HG03097 (cell line): Measurements from ENCODE around the gene GRK7.
"Not testable (repeated sequence)": the region's sequence is repeated elsewhere in the genome, so short reads cannot be mapped to it uniquely, and the experiment has no call there.

Experiments used
- ATAC-seq: cut with Tn5 transposase; IDR thresholded peaks from one replicate; pipeline ENCODE4 v1.9.1; 2021; ENCODE audit not compliant: unreplicated experiment, low FRiP score

GRK7 gene

DNA sequence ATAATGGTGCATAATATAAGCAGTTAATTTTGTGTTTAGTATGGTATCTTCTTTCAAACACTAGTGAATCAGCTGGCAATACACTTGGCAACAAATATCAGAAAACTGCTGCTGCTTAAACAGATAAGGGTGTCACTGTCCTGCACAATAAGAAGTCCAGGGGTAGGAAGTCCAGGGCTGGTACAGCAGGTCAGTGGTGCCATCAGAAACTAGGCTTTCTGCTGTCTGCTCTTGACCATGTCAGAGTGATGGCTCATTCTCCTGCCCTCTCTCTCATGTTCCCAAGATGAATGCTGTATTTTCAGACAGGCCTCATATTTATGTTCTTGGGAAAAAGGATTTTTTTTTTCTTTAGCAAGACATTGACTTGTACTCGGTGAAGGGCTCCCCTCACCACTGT, 9.2 kb upstream of the GRK7 start:
- no peak for ATAC-seq

- ATAC-seq: not testable (repeated sequence)
Measured at GRCh38 chr3:141762552-141762951, 656 bp upstream of the GRK7 start.

DNA sequence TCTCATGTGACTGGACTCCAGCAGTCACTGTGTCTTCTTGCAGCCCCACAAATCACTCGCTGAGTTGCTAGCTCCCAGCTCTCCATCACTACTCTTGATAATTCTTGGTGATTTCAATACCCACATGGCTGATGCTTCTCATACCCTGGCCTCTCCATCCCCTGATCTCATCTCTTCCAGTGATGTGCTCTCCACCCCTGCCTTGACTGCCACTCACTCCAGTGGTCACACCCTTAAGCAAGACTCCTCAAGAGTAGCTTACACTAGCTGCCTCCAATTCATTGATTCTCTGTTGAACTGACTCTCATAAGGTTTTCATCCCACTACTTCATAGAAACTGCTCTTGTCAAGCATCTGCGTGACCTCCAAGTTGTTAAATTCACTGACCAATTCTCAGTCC, 837 bp downstream of the GRK7 start:
- no peak for ATAC-seq

- ATAC-seq: no peak
Measured at GRCh38 chr3:141764465-141764864, 1.3 kb downstream of the GRK7 start.

DNA sequence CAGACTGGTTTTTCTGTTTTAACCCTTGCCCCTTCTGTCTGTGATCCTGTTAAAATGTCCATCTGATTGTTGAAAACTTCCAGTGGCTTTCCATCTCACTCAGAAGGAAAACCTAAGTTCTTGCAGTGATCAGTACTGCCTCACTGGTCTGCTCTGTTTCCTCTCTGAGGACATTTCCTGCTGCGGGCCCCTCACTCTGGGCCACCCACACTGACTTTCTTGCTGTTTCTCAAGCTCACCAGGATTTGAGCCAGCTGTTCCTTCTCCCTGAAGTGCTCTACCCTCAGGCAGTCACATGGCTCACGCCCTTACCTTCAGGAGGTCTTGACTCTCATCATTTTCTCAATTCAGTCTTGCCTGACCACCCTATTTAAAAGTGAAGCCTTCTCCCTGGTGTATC, 1.8 kb downstream of the GRK7 start:
- ATAC-seq: no peak

DNA sequence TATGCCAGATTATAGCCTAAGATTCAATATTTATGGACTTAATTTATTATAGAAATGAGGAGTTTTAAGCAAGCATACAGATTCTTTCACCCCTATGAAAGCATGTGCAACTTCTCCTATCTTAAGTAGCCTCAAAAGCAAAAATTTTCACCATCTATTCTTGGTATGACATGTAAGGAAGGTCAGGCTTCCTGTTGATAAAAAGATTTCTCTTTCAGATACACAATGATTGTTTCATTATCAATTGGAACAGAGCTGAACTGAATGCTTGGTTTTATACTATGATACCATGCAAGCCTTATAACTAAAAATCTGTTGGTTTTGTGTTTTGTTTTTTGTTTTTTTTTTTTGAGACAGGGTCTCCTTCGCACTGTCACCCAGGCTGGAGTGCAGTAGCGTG, 3.9 kb downstream of the GRK7 start:
- no peak for ATAC-seq

- no peak for ATAC-seq
Measured at GRCh38 chr3:141769221-141769894, 6.2 kb downstream of the GRK7 start.

DNA sequence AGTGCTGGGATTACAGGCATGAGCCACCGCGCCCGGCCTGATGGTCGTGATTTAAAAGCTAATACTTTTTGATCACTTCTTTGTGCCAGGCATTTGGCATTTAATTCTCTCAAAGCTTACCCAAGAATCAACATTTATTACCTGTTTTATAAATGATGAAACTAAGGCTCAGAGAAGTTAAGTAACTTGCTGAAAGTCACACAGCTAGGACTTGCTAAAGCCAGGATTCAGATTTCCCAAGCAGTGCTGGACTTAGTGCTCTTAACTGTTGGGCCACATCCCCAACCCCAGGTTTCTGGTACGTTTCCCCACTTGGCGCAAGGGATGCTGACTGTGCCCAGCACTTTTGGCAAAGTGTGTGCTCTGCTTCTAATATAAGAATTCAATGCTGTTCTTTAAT, 10.5 kb downstream of the GRK7 start:
- ATAC-seq: no peak

DNA sequence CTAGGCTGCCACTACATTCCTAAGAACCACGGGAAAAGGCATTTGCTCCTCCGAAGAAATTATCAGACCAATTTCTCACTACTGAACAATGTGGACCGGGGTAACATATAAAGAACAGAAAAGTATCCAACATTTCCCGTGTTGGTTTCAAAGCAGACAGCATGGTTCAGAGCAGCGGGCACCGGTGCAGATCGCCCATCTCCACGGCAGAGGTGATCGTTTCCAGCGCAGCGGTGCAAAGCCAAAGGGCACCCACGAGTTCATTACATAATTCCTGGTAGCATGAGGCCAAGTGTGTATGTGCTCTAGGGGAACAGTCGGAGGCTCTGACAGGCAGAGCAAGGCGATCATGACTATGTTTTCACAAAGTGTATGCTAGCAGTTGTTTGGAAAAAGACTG, 13.2 kb downstream of the GRK7 start:
- ATAC-seq: no peak

DNA sequence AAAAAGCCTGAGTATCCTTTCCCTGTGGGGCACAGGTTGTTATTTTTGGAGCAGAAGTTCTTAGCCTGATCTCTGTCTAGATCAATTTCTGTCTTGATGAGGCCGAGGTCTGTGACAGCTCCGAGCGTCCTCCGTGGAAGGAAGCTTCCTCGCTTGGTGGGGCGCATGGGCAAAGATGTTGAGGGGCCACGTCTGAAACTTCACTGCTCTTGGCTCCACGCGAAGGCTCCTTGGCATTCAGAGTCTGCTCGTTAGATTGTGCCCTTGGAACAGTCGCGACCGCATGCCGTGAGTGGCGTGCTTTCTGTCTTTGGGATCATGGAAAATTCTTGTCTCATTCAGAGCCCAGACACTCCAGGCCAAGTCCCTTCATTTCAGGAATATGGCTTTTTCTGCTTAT, 13.7 kb downstream of the GRK7 start:
- no peak for ATAC-seq

DNA sequence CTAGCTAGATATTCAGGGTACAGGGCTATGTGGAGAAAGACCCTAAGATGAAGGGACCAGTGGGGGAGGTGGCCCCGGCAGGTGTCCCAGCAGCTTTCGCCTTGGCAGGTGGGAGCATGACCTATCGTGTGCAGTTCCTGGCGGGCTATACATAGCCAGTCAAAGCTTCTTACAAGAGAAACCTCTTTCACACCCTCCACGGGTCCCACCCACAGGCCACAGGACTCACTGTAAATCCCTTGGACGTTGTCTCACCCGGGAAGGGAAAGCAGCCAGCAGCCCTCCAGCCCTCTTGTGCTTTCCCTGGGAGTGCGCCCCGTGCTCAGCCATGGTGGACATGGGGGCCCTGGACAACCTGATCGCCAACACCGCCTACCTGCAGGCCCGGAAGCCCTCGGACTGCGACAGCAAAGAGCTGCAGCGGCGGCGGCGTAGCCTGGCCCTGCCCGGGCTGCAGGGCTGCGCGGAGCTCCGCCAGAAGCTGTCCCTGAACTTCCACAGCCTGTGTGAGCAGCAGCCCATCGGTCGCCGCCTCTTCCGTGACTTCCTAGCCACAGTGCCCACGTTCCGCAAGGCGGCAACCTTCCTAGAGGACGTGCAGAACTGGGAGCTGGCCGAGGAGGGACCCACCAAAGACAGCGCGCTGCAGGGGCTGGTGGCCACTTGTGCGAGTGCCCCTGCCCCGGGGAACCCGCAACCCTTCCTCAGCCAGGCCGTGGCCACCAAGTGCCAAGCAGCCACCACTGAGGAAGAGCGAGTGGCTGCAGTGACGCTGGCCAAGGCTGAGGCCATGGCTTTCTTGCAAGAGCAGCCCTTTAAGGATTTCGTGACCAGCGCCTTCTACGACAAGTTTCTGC, 15.0 kb downstream of the GRK7 start:
- no peak for ATAC-seq

GRCh38 chr3:141779667-141780066, 16.5 kb downstream of the GRK7 start:
- no peak for ATAC-seq

DNA sequence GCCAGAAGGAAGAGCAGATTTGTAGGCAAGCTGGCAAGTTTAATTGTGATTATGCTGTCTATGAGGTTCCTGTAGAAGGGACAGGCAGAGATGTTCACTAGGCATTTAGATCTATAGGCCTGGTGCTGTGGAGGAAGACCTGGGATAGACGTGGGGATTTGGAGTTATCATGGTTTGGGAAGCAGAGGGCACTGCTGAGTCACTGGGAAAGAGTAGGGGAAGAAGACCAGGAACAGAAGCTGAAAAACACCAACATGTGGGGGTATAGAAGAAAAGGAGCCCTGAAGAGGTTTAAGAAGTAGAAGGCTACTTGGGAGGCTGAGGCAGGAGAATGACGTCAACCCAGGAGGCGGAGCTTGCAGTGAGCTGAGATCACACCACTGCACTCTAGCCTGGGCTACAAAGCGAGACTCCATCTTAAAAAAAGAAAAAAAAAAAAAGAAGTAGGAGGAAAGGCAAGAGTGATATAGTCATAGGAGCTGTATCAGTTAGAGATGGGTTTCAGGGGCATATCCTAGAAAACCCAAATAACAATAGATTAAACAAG, 19.3 kb downstream of the GRK7 start:
- ATAC-seq: no peak

- ATAC-seq: no peak
Measured at GRCh38 chr3:141783632-141784031, 20.4 kb downstream of the GRK7 start.

DNA sequence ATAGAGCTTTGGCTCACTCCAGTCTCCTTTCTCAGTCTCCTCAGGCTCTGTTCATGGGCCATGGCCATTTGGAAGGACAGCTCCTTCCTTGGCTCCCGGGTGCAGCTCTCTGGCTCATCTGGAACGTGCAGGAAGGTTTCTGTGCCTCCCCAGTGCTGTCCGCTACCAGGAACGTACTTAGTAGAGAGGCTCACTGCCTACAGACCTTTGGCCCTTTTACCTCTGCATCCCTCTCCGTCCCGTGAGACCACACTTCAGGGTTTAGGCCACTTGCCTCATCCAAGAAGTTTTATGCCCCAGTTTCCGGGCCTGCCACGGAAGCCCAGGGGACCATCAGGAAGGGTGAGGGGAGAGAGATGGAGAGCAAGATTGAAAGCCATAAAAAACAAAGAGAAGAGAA, 20.9 kb downstream of the GRK7 start:
- ATAC-seq: no peak

DNA sequence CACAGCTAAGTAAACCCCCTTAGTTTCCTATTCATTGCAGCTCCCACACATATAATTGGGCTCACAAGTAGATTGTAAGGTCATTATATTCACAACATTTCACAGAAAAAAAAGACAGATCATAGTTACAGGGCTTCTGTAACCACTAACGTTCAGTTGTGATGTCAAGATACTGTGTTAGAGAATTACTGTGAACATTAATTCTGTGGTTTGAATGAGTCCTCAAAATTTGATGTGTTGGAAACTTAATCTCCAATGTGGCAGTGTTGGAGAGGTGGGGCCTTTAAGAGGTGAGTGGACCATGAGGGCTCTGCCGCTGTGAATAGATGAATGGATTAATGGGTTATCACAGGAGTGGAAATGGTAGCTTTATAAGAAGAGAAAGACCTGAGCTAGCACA, 21.3 kb downstream of the GRK7 start:
- ATAC-seq: no peak

GRCh38 chr3:141788149-141788548, 24.9 kb downstream of the GRK7 start:
- no peak for ATAC-seq

- not testable (repeated sequence) for ATAC-seq
Measured at GRCh38 chr3:141788750-141789149, 25.5 kb downstream of the GRK7 start.

- no peak for ATAC-seq
Measured at GRCh38 chr3:141789281-141789680, 26.1 kb downstream of the GRK7 start.

DNA sequence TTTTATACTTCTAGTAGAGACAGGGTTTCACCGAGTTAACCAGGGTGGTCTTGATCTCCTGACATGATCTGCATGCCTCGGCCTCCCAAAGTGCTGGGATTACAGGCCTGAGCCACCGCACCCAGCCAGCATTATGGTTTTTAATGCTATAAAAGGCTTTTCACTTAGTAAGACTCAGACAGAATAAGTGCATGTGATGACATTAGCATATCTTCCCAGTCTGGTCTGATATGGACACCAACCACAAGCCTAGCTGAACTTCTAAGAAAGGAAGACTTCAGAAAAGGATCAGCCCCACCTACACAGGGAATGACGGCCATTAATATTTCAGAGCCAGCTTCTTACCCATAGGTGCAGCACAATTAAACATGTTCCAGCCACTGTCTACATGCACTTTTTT, 27.0 kb downstream of the GRK7 start:
- no peak for ATAC-seq

DNA sequence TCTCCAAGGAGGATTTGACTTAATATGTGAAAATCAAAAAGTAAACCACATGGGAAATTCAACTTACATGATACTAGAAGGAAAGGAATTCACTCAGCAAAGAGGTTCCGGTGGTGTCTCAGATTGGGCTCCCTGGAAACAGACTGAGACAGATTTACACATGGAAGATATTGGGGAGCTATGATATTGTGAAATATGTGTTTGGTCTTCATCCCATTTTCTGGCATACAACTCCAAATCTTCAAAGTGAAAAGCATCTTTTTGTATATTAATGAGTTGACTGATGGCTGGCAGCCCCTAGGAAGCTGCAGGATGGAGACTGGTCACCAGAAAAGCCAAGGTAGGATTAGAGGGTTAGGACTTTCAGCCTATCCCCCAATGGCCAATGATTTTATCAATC, 29.3 kb downstream of the GRK7 start:
- ATAC-seq: no peak
